Myocyte (in vitro differentiated cells): ENCODE measurements around the gene IL16. TPM values are rescaled to one million over a fixed set of nuclear protein-coding genes. Genes with fewer than 3 reads are reported as not detected.

Source experiments
- DNase-seq: peaks from one replicate; pipeline ENCODE4 v3.0.0-alpha.2; 2012; ENCODE audit warnings: low read depth
- total RNA-seq: library from RNA; depleted of rRNA; stranded (reverse); fragments of >200 nt; gene quantifications from 2 replicates; pipeline ENCODE4 v1.2.3, GENCODE V29; 2014

IL16 gene
- total RNA-seq, 1 donor from 2014 or later = 0.32 TPM

GRCh38 chr15:81273200-81273599 lies 76.5 kb downstream of the IL16 start:
- no peak for DNase-seq

GRCh38 chr15:81273855-81274254 lies 77.2 kb downstream of the IL16 start:
- no peak for DNase-seq

- DNase-seq = no peak
Observed at GRCh38 chr15:81274255-81274654, 77.6 kb downstream of the IL16 start.

- DNase-seq = peak; percentile 85
Observed at GRCh38 chr15:81274931-81275707, 78.4 kb downstream of the IL16 start.

- no peak for DNase-seq
Observed at GRCh38 chr15:81275711-81276392, 79.2 kb downstream of the IL16 start.

- no peak for DNase-seq
Observed at GRCh38 chr15:81276967-81277366, 80.3 kb downstream of the IL16 start.

GRCh38 chr15:81277851-81278250 lies 81.2 kb downstream of the IL16 start:
- no peak for DNase-seq

GRCh38 chr15:81278306-81279029 lies 81.8 kb downstream of the IL16 start:
- no peak for DNase-seq

- DNase-seq = no peak
Observed at GRCh38 chr15:81279621-81280485, 83.2 kb downstream of the IL16 start.

- no peak for DNase-seq
Observed at GRCh38 chr15:81280696-81281455, 84.2 kb downstream of the IL16 start.

- DNase-seq = no peak
Observed at GRCh38 chr15:81281456-81281735, 84.7 kb downstream of the IL16 start.

GRCh38 chr15:81281766-81282605 lies 85.3 kb downstream of the IL16 start:
- no peak for DNase-seq

- DNase-seq = no peak
Observed at GRCh38 chr15:81282606-81282895, 85.9 kb downstream of the IL16 start.

GRCh38 chr15:81282911-81283310 lies 86.2 kb downstream of the IL16 start:
- DNase-seq = no peak

- DNase-seq = no peak
Observed at GRCh38 chr15:81284256-81285031, 87.8 kb downstream of the IL16 start.

- no peak for DNase-seq
Observed at GRCh38 chr15:81285461-81285860, 88.8 kb downstream of the IL16 start.

GRCh38 chr15:81286621-81287121 lies 90.0 kb downstream of the IL16 start:
- DNase-seq = no peak

GRCh38 chr15:81288040-81288439 lies 91.4 kb downstream of the IL16 start:
- no peak for DNase-seq

GRCh38 chr15:81288616-81289015 lies 91.9 kb downstream of the IL16 start:
- DNase-seq = no peak
